ENCODE data around the gene MRGPRE. TPM values are rescaled to one million over a fixed set of nuclear protein-coding genes. Genes with fewer than 3 reads are reported as not detected.

The MRGPRE gene
- total and polyA plus RNA-seq, 4 donors: 0.23 TPM; not detected in 3

Other genes with a start within 250 kb of the MRGPRE start
- 100 to 1,000 TPM in 1 of 2 donors, 10 to 100 TPM in 1; 58.8 to 110 TPM for gene NAP1L4, start 240.1 kb downstream of the MRGPRE start, total RNA-seq
- 10 to 100 TPM; 33.2 to 34.5 TPM for gene NAP1L4, start 240.1 kb downstream of the MRGPRE start, polyA plus RNA-seq
- gene CARS1, start 175.0 kb downstream of the MRGPRE start, total RNA-seq: 10 to 100 TPM; 15.2 to 40.1 TPM
- gene CARS1, start 175.0 kb downstream of the MRGPRE start, polyA plus RNA-seq: 10 to 100 TPM; 15.5 to 28.7 TPM
- gene OSBPL5, start 67.1 kb downstream of the MRGPRE start, total RNA-seq: 1 to 10 TPM; 5.6 to 6.2 TPM
- 1 to 10 TPM in 1 of 2 donors, under 1 TPM in 1; 0.74 to 2.1 TPM for gene OSBPL5, start 67.1 kb downstream of the MRGPRE start, polyA plus RNA-seq
- not detected for gene MRGPRG, start 13.6 kb downstream of the MRGPRE start, total RNA-seq
- not detected for gene MRGPRG, start 13.6 kb downstream of the MRGPRE start, polyA plus RNA-seq
- 10 to 100 TPM in 1 of 2 donors, 1 to 10 TPM in 1; 9.9 to 12.3 TPM for gene ZNF195, start 146.7 kb upstream of the MRGPRE start, total RNA-seq
- 10 to 100 TPM in 1 of 2 donors, 1 to 10 TPM in 1; 4.3 to 12.4 TPM for gene ZNF195, start 146.7 kb upstream of the MRGPRE start, polyA plus RNA-seq